Choroid plexus epithelial cell (primary cell): ENCODE results near the gene TMC7.

Source experiments
- DNase-seq: peaks from one replicate; pipeline ENCODE4 v3.0.0-alpha.2; 2010; ENCODE audit warnings: low read depth
- H3K4me3 ChIP-seq: 2 replicates; pipeline ENCODE4 v1.5.1; 2011; ENCODE audit warnings: low read depth, mild to moderate bottlenecking, control low read depth, low read length, moderate library complexity
- CTCF ChIP-seq: conservative IDR thresholded peaks from 2 replicates; pipeline ENCODE4 v1.5.1; 2011; ENCODE audit warnings: low read depth, mild to moderate bottlenecking, control low read depth, inconsistent platforms, low read length, moderate library complexity

The TMC7 gene

GRCh38 chr16:19003935-19004334, 20.2 kb downstream of the TMC7 start:
- no peak for TF ChIP-seq CTCF
- DNase-seq = no peak
- no peak overlapping the region for H3K4me3 ChIP-seq

DNA sequence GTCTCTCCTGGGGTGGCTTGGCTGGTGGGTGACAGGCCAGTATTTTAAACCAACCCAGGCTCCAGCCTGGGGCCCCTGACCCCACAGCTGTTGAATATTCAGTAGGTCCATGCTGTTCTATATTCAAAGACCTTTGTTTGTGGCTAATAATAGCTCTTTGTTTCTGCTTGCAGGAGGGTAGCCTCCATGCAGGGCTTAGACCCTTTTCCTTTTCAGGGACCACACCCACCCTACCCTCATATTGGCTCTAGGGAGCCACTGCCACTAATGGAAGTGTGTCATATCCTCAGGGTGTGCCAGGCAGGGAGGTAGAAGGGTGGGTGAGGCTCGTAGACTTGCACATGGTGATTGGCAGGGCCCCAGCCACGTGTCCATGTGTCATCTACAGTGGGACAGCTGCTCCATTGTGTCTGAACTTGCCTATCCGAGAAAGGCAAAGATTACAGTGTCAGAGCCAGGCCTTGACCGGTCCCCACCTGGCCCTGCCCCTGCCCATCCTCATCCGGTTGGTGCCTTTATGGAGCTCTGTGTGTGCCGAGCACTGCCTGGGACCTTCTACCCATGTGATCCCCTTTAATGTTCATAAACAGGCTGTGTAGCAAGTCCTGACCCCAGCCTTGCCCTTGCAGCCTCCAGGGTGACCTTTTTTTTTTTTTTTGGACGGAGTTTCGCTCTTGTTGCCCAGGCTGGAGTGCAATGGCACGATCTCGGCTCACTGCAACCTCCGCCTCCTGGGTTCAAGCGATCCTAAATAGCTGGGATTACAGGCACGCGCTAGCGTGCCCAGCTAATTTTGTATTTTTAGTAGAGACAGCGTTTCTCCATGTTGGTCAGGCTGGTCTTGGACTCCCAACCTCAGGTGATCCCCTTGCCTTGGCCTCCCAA, 22.1 kb downstream of the TMC7 start:
- DNase-seq = no peak
- TF ChIP-seq CTCF = no peak
- H3K4me3 ChIP-seq = no peak overlapping the region

DNA sequence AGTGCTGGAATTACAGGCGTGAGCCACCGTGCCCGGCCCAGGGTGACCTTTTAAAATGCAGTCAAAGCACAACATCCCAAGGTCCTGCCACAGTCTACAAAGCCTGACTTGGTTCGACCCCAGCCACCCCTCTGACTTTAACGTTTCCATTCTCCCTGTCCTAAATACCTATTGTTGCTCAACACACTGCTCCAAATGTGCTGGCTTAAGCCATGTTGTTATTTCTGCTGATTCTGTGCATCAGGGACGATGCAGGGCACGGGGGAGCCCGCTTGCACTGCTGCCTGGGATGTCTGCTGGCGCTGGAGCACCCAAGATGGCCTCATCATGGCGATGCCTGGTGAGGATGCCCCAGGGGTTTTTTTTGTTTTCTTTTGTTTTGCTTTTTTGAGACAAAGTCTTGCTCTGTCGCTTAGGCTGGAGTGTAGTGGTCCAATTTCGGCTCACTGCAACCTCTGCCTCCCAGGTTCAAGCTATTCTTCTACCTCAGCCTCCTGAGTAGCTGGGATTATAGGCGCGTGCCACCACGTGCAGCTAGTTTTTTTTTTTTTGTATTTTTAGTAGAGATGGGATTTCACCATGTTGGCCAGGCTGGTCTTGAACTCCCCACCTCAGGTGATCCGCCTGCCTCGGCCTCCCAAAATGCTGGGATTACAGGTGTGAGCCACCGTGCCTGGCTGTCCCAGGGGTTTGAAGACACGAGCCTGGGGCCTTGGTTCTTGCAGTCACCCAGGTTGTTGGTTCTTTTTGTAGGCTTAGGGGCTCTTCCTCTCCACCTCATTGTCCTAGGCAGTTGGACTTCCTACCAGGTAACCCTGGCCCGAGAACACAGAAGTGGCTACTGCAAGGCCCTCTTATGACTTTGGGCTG, 22.9 kb downstream of the TMC7 start:
- no peak overlapping the region for H3K4me3 ChIP-seq
- no peak for TF ChIP-seq CTCF
- DNase-seq = no peak

GRCh38 chr16:19008245-19009169, 24.8 kb downstream of the TMC7 start:
- no peak overlapping the region for H3K4me3 ChIP-seq
- DNase-seq = peak; percentile 86
- no peak for TF ChIP-seq CTCF

GRCh38 chr16:19011169-19011731, 27.5 kb downstream of the TMC7 start:
- no peak for TF ChIP-seq CTCF
- no peak overlapping the region for H3K4me3 ChIP-seq
- DNase-seq = no peak

DNA sequence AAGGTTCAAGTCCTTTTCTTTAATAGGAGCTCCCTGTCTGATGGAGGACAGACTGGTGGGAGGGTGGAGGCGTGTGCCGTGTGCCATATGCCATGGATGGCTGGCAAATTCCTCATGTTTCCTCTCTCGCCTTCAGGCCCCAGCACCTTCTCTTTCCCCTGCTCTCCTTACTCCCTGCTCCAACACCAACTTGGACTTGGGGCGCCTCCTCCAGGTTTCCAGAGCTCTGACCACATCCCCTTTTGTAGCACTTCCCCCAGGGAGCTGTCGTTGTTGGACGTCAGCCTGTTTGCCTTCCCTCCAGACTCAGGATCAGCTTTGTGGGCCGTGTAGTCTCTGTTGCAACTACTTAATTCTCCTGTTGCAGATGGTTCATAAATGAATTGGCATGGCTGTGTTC, 30.7 kb downstream of the TMC7 start:
- TF ChIP-seq CTCF = no peak
- no peak overlapping the region for H3K4me3 ChIP-seq
- DNase-seq = no peak
